Measurements from ENCODE around the gene OTOA.
A peak's percentile ranks its signal among the peaks of the same experiment; 100 is the strongest.
"Not testable (repeated sequence)": the region's sequence is repeated elsewhere in the genome, so short reads cannot be mapped to it uniquely, and the experiment has no call there.

The OTOA gene

DNA sequence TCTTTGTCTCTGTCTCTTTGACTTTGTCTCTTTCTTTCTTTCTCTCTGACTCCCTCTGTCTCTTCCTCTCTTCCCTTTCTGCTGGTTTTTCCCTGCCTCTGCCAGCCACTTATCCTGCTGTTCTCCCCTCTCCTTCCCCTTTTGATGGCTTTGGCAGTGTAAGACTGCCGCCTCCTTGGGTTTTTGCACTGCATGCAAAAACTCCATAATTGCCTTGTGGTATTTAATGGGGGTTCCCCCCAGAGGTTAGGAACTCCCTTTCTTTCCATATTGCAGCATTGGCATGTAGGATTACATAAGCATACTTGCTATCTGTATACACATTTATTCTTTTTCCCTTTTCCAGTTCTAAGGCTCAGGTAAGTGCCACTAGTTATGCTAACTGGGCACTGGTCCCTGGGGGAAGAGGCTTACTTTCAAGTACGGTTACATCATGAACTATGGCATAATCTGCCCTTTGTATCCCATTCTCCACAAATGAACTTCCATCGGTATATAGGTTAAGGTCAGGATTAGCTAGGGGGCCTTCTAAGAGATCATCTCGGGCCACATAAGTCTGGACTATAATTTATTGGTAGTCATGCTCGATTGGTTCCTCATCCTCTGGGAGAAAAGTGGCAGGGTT, 31.7 kb upstream of the OTOA start:
- H3K9me3 Mint-ChIP-seq, H3K27me3 Mint-ChIP-seq, H3K27ac Mint-ChIP-seq, H3K4me3 Mint-ChIP-seq, H3K4me1 Mint-ChIP-seq, ATAC-seq: not testable (repeated sequence)
- H3K36me3 Mint-ChIP-seq, result peaks cover 44% of the 10 kb centered on the region

DNA sequence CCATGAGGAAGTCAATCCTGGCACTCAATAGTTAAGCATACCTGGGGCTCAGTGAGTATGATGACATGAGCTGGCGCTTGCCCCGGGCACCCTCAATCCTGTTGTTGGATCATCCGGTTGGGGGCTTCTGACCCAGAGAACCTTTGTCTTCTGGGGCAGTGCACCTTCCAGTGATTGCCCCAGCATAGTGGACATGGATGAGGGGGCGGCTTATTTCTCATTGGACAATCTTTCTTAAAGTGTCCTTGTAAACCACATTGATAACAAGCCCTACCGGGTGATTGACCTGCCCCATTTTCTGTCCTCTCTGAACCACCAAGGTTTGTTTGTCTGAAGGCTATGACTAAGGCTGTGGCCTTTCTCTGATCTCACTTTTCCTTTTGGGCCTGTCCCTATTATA, 29.6 kb upstream of the OTOA start:
- no peak for ATAC-seq
- Mint-ChIP-seq H3K27me3 (no peaks in the 10 kb centered on the region), H3K27ac (no peak overlapping the region), H3K36me3 (peaks cover 28% of the 10 kb centered on the region), H3K4me1 (peaks cover 14% of the 10 kb centered on the region), H3K9me3 (no peaks in the 10 kb centered on the region), H3K4me3 (no peak overlapping the region)

DNA sequence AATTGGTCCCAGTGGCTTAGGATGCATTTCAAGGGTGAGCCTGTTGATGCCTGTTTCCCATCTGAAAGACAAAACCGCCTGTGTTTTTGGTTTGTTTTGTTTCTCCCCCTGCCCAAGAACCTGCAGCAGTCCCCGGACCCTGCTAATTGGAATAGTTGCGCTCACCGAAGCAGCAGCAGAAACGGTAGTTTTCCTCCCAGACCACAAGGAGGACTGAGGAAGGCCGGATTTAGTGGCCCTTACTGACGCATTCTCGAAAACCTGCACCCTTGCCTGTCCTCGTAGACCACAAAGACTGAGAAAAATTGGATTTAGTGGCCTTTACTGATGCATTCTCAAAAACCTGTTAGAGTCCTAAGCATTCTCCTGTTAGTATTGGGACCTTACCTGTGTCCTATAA, 28.1 kb upstream of the OTOA start:
- H3K36me3 Mint-ChIP-seq, result peaks cover 21% of the 10 kb centered on the region
- not testable (repeated sequence) for H3K9me3 Mint-ChIP-seq, H3K4me3 Mint-ChIP-seq, ATAC-seq, H3K27ac Mint-ChIP-seq, H3K27me3 Mint-ChIP-seq
- peaks cover 14% of the 10 kb centered on the region for H3K4me1 Mint-ChIP-seq

DNA sequence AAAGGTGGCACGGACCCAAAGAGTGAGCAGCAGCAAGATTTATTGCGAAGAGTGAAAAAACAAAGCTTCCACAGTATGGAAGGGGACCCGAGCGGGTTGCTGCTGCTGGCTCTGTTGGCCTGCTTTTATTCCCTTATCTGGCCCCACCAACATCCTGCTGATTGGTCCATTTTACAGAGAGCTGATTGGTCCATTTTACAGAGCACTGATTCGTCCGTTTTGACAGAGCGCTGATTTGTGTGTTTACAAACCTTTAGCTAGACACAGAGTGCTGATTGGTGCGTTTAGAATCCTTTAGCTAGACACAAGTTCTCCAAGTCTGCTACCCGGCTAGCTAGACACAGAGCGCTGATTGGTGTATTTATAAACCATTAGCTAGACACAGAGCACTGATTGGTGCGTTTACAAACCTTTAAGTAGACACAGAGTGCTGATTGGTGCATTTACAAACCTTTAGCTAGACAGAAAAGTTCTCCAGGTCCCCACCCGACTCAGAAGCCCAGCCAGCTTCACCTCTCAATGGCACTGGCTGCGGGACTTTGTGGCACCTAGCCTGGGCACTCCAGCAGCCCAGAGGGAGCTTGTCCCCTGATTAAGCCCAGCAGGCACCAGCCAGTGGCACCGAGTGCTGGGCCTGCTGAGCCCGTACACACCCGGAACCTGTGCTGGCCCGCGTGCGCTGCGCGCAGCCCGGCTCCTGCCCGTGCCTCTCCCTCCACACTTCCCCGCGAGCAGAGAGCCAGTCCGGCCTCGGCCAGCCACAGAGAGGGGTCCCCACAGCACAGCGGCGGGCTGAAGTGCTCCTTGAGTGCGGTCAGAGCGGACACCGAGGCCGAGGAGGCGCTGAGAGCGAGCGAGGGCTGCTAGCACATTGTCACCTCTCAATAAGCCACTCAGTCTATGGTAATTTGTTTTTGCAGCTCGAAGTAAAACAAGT, 26.5 kb upstream of the OTOA start:
- peak overlapping the region; percentile 40 for H3K27ac Mint-ChIP-seq
- peaks cover 15% of the 10 kb centered on the region for H3K36me3 Mint-ChIP-seq
- H3K27me3 Mint-ChIP-seq, result no peaks in the 10 kb centered on the region
- peaks cover 12% of the 10 kb centered on the region for H3K4me1 Mint-ChIP-seq
- H3K4me3 Mint-ChIP-seq, result no peak overlapping the region
- ATAC-seq, result no peak
- no peaks in the 10 kb centered on the region for H3K9me3 Mint-ChIP-seq

DNA sequence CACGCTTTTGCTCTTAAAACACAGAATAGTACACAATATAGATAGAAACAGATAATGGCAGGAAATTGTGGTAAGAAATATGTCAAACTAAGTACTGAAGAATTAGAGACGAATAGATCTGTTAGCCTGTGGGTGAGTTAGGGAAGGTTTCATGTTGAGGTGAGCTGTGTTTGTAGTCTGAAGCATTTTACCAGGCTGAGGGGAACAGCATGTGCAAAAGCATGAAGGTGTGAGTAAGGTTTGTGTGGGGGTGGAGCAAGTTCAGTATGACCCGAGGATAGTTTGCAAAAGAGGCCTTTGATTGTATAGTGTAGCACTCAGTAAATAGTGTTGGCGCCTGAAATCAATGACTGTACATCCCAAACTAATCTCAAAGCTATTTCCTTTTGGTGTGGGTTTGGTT, 25.2 kb upstream of the OTOA start:
- Mint-ChIP-seq H3K9me3 (no peaks in the 10 kb centered on the region), H3K36me3 (peaks cover 15% of the 10 kb centered on the region), H3K4me1 (peaks cover 12% of the 10 kb centered on the region), H3K27me3 (no peaks in the 10 kb centered on the region), H3K27ac (peak overlapping the region; percentile 1), H3K4me3 (no peak overlapping the region)
- ATAC-seq, result no peak

DNA sequence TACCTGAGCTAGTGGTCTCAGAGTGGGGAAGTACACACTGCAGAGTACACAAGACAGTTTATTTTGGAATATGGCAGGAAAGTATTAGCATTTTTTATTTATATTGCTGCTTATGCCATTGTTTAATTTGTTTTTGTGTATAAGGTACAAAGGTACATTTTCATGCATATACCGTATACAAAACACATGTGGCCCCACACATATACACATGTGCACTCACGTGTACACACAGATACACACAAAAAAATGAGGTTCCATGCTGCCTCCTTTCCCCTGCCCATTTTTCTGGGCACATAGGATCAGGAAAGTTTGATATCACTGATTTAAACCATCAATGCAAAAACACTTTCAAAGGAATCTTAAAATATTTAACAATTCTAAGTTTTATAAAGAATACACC, 24.3 kb upstream of the OTOA start:
- Mint-ChIP-seq H3K27ac (no peak overlapping the region), H3K4me1 (peaks cover 21% of the 10 kb centered on the region), H3K36me3 (peaks cover 15% of the 10 kb centered on the region), H3K4me3 (no peak overlapping the region), H3K27me3 (no peaks in the 10 kb centered on the region), H3K9me3 (no peaks in the 10 kb centered on the region)
- ATAC-seq, result no peak

DNA sequence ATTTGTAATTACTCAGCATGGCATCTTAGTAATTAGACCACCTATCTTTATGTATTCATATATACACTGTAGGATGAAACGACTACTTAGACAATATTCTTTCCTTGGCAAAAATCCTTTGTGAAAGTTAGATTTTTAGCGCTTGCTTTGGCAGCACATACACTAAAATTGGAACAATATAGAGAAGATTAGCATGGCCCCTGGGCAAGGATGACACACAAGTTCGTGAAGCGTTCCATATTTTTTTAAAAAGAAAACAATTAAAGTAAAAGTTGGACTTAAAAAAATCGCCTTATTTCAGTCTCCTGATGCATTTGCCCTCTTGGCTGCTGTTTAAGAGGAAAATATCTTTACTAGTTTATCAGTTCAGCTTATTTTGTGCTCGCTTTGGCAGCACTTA, 21.9 kb upstream of the OTOA start:
- no peaks in the 10 kb centered on the region for H3K9me3 Mint-ChIP-seq
- H3K36me3 Mint-ChIP-seq, result no peaks in the 10 kb centered on the region
- peaks cover 45% of the 10 kb centered on the region for H3K4me1 Mint-ChIP-seq
- no peak overlapping the region for H3K27ac Mint-ChIP-seq
- no peak for ATAC-seq
- H3K27me3 Mint-ChIP-seq, result no peaks in the 10 kb centered on the region
- H3K4me3 Mint-ChIP-seq, result no peak overlapping the region

DNA sequence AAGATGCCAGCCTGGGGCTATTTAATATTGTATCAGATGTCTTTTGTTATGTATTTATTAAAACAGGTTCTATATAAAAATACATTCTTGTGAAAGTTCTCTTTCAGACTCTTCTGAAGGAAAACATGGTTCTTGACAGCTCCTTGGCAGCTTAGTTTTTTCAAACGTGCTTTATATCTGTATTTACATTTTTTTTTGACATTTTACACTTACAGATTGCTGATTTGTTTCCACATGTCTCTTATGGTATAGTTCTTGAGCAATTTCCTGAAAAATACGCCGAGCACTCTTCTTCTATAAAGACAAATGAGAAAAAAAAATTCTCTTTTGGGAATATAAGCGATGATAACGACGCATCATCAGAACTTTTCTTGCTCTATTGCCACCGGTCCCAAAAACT, 20.9 kb upstream of the OTOA start:
- H3K4me3 Mint-ChIP-seq, result no peak overlapping the region
- no peak for ATAC-seq
- no peaks in the 10 kb centered on the region for H3K27me3 Mint-ChIP-seq
- H3K27ac Mint-ChIP-seq, result no peak overlapping the region
- peaks cover 55% of the 10 kb centered on the region for H3K4me1 Mint-ChIP-seq
- no peaks in the 10 kb centered on the region for H3K9me3 Mint-ChIP-seq
- H3K36me3 Mint-ChIP-seq, result no peaks in the 10 kb centered on the region

DNA sequence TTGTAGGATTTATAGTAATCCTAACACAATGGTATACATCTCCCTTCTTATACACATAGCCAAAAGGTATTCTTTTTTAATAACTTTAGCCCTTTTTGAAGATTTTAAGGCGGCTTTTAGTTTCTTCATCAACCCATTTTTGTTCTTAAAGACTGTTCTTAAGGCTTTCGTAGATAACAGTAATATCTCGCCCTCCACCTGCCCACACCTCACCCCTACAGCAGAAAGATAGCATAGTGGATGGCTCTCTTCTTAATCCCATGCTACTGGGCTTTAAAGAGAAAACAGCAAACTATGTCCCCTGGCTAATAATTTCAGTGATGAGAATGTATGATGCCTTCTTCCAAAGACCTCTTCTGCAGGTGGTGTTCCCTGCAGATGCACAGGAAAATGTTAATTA, 20.0 kb upstream of the OTOA start:
- Mint-ChIP-seq H3K36me3 (no peaks in the 10 kb centered on the region), H3K27ac (peak overlapping the region; percentile 84), H3K4me3 (no peak overlapping the region), H3K27me3 (no peaks in the 10 kb centered on the region), H3K4me1 (peaks cover 58% of the 10 kb centered on the region), H3K9me3 (no peaks in the 10 kb centered on the region)
- no peak for ATAC-seq

DNA sequence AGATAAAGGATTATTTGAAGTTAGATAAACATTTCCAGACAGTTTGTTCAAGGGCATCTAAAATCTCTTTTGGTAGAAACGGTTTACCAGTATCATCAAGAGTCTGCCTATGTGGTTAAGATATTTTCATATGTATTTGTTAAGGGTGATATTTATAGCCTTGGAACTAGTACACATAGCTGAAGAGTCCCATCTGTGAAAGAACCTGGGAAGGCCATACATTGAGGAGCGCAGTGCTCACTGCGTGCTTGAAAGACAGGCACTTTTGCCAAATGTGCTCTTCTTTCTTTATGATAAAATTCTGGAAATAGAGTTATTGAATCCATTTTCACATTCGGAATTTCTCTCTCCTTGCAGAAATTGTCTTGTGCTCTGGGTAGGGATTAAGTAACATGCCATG, 19.1 kb upstream of the OTOA start:
- peak overlapping the region; percentile 79 for H3K4me3 Mint-ChIP-seq
- peak overlapping the region; percentile 84 for H3K27ac Mint-ChIP-seq
- peaks cover 60% of the 10 kb centered on the region for H3K4me1 Mint-ChIP-seq
- no peaks in the 10 kb centered on the region for H3K27me3 Mint-ChIP-seq
- ATAC-seq, result no peak
- no peaks in the 10 kb centered on the region for H3K9me3 Mint-ChIP-seq
- no peaks in the 10 kb centered on the region for H3K36me3 Mint-ChIP-seq

DNA sequence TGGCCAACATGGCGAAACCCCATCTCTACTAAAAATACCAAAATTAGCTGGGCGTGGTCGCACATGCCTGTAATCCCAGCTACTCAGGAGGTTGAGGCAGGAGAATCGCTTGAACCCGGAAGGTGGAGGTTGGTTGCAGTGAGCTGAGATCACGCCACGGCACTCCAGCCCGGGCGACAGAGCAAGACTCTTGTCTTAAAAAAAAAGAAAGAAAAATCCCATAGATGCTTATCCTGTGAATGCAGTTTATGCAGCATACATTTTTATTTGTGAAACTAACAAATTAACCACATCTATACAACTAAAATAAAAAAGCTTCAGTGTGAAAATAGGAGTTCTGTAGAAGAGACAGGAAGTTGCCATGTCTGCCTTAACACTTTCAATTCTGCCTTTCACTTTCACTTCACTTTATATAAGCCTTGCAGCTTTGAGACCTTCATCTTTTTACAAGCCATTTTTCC, 18.5 kb upstream of the OTOA start:
- H3K27me3 Mint-ChIP-seq, result no peaks in the 10 kb centered on the region
- peaks cover 60% of the 10 kb centered on the region for H3K4me1 Mint-ChIP-seq
- H3K9me3 Mint-ChIP-seq, result no peaks in the 10 kb centered on the region
- peak overlapping the region; percentile 79 for H3K4me3 Mint-ChIP-seq
- no peaks in the 10 kb centered on the region for H3K36me3 Mint-ChIP-seq
- ATAC-seq, result peak; percentile 66
- H3K27ac Mint-ChIP-seq, result peak overlapping the region; percentile 84

DNA sequence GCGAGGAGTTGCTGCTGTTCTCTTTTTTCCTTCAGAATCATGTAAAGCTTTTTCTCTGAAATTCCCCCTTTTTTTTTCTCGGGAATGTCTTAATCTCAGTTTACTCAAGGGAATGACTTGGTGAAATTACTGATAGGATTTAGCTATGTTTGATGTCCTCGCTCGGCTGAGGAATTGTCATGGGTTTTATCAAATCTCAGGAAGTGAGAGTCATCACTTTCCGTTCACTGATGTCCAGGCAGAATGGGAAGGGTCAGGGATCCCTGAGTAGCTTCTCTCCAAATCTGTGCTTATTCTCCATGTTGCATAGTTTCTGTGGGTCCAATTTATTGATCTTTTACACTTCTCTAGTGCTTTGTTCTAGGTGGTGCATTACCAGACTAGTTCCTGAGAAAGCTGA, 17.7 kb upstream of the OTOA start:
- Mint-ChIP-seq H3K4me3 (peak overlapping the region; percentile 9), H3K27ac (peak overlapping the region; percentile 84), H3K36me3 (no peaks in the 10 kb centered on the region), H3K27me3 (no peaks in the 10 kb centered on the region), H3K4me1 (peaks cover 58% of the 10 kb centered on the region), H3K9me3 (no peaks in the 10 kb centered on the region)
- no peak for ATAC-seq

DNA sequence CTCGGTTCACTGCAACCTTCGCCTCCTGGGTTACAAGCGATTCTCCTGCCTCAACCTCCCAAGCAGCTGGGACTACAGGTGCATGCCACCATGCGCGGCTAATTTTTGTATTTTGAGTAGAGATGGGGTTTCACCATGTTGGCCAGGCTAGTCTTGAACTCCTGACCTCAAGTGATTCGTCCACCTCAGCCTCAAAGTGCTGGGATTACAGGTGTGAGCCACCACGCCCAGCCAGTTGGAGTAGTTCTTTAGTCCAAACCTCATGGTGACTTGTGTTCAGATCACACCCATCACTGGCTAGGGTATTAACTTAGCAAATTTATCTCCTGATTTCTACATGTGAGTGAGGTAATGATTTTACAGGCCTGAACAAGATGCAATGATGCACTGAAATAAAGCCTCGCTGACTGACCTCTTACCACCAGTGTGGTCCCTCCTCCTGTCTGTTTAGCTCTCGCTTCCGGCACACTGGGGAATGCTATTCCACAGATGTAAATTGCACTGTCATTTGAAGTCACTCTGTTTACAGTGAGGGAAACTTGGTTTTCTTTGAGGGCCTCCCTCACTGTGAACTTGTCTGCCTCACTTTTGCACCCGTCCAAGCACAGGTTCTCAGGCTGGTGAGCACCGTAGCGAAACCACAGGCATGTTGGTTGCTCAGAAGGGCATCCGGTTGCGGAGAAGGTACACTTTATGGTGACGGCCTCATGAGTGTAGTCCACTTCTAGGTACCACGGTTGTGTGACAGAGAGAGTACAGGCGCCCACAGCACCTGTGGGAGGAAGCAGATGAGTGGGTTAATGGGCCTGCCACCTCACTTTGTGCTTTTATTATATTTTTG, 16.8 kb upstream of the OTOA start:
- peak overlapping the region; percentile 84 for H3K27ac Mint-ChIP-seq

DNA sequence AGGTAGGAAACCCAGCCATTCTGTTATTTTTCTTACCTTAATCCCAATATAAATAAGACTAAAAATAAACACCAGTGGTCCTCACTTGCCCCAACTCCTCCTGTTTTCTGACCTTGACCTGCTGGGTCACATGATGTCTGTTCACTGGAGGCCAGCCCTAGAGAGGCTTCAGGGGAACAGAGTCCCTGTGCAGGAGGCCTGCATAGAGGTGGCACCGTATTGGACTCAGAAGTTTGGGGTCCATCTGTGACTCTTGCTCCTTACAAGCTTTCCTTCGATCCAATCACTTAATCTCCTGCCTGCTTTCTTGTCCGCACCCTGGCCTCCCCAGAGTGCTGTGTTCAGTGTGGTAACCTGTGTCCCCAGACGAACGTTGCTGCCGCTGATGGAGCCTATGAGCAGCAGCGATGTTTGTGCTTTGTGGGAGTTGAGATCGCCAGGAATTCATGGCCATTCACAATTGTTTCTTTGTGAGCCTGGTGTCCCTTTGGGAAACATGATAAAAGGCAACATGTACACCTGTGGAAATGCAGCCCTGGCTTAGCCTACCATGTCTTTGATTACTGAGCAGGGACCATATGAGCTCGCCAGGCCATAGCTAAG, 16.1 kb upstream of the OTOA start:
- no peaks in the 10 kb centered on the region for H3K36me3 Mint-ChIP-seq
- no peak for ATAC-seq
- peak overlapping the region; percentile 84 for H3K27ac Mint-ChIP-seq
- no peak overlapping the region for H3K4me3 Mint-ChIP-seq
- no peaks in the 10 kb centered on the region for H3K27me3 Mint-ChIP-seq
- H3K9me3 Mint-ChIP-seq, result no peaks in the 10 kb centered on the region
- peaks cover 68% of the 10 kb centered on the region for H3K4me1 Mint-ChIP-seq

More for the DNA sequence above, 16.8 kb upstream of the OTOA start:
- H3K9me3 Mint-ChIP-seq, result no peaks in the 10 kb centered on the region
- peak; percentile 99 for ATAC-seq
- no peaks in the 10 kb centered on the region for H3K27me3 Mint-ChIP-seq
- H3K4me1 Mint-ChIP-seq, result peaks cover 63% of the 10 kb centered on the region
- H3K4me3 Mint-ChIP-seq, result peak overlapping the region; percentile 29
- H3K36me3 Mint-ChIP-seq, result no peaks in the 10 kb centered on the region

All from stimulated activated memory B cell treated with anti-CD40 and anti-IgM and Interleukin-4, amounts not matched to agents 10 μg/mL and 1 μg/mL and 100 μg/mL, for 72 hours (primary cell).